ENCODE data around the gene SLC35F3. TPM values are rescaled to one million over a fixed set of nuclear protein-coding genes. Genes with fewer than 3 reads are reported as not detected.

Gene SLC35F3
- total and polyA plus RNA-seq, 9 of the 15 experiments (the other 6 are each of a cell fraction or from before 2014, with no cell fraction given), result 0.04 to 0.07 (median 0.04) TPM; not detected in 6

GRCh38 chr1:234279021-234279420 is 374.5 kb downstream of the SLC35F3 start (continued):
- TF ChIP-seq CTCF (IDR thresholded peaks at IDR 0.05 in 2 of 3, conservative IDR thresholded peaks at IDR 0.05 in 1 of 3; ENCODE audit: insufficient read depth in 2 of 3, low read depth in 1 of 3, low read length in 3 of 3), result no peak

- ATAC-seq (no peak), FAIRE-seq (peak; percentile 29), DNase-seq (ENCODE audit: extremely low read depth in 1 of 4, low spot score in 3 of 4) (no peak)
- H2AFZ ChIP-seq (ENCODE audit: low read depth, low read length), result no peak overlapping the region
- POLR2A ChIA-PET, result interaction anchor here (0.6 to 1.0 kb wide), 3 partner anchors 16 to 1334 kb away, joined by 3 to 4 read pairs (median 3); no protein-coding TSS in a partner anchor
- H3K9me3 ChIP-seq (replicated peaks; ENCODE audit: control insufficient read depth, insufficient read depth, low read depth, low read length), result no peaks in the 10 kb centered on the region
- no peak overlapping the region for H3K27ac ChIP-seq (ENCODE audit: extremely low read depth, low read depth, low read length)
- BruUV-seq (replicated peaks), result no TSS peak
- H3K27me3 ChIP-seq (ENCODE audit: control insufficient read depth in 2 of 2, insufficient read depth in 2 of 2, low read length in 2 of 2), result peaks cover 6 to 39% of the 10 kb centered on the region in 2 experiments
- no peaks in the 10 kb centered on the region for H3K79me2 ChIP-seq (ENCODE audit: control insufficient read depth, insufficient read depth, low read length)
- no peaks in the 10 kb centered on the region for H3K9me1 ChIP-seq (ENCODE audit: control insufficient read depth, insufficient read depth, low read length)
- no peak overlapping the region for H3K4me2 ChIP-seq (ENCODE audit: insufficient read depth, low read length)
- TF ChIP-seq ZNF324 (CRISPR knock-in tag; IDR thresholded peaks at IDR 0.05) (no peak), ELF1 (tag; IDR thresholded peaks at IDR 0.05) (no peak), VEZF1 (CRISPR knock-in tag; IDR thresholded peaks at IDR 0.05) (no peak), FOXJ3 (CRISPR knock-in tag; IDR thresholded peaks at IDR 0.05) (no peak), ZNF165 (CRISPR knock-in tag; IDR thresholded peaks at IDR 0.05; ENCODE audit: borderline replicate concordance) (no peak), ETV1 (tag; conservative IDR thresholded peaks at IDR 0.05; ENCODE audit: low read depth) (no peak), ZNF561 (CRISPR knock-in tag; conservative IDR thresholded peaks at IDR 0.05) (no peak), ZNF511 (CRISPR knock-in tag; IDR thresholded peaks at IDR 0.05) (no peak), ZKSCAN8 (CRISPR knock-in tag; IDR thresholded peaks at IDR 0.05) (no peak), IRF9 (tag; IDR thresholded peaks at IDR 0.05) (no peak)
- CTCF ChIA-PET (ENCODE audit: low intra/inter-chr PET ratio), result interaction anchor here (0.6 kb wide), 1 partner anchor 979 kb away, joined by 4 read pairs; no protein-coding TSS in a partner anchor
- WGBS (ENCODE audit: insufficient coverage, low coverage, missing lambda C conversion rate), result 0% methylated on average over 4 of the region's 4 CpGs
- in situ Hi-C loops (cut with MboI), result no loop called here
- intact Hi-C loops (cut with micrococcal nuclease), result no loop called here
- H3K36me3 ChIP-seq (ENCODE audit: control insufficient read depth, insufficient read depth, low read length), result no peaks in the 10 kb centered on the region
- no peaks in the 10 kb centered on the region for H3K4me1 ChIP-seq (replicated peaks in 1 of 2; ENCODE audit: control insufficient read depth in 2 of 2, insufficient read depth in 2 of 2, low read length in 2 of 2)
- no peak overlapping the region for H3K4me3 ChIP-seq
- H3K9ac ChIP-seq (ENCODE audit: insufficient read depth in 1 of 2, low read depth in 2 of 2, low read length in 2 of 2), result no peak overlapping the region
- H4K20me1 ChIP-seq (replicated peaks; ENCODE audit: control insufficient read depth, insufficient read depth, low read length), result no peaks in the 10 kb centered on the region
These were observed 376.0 kb downstream of the SLC35F3 start for GRCh38 chr1:234280500-234280899.

Data from K562 (cell line).